ENCODE data around the gene LZTS2.
"Not testable (repeated sequence)": the region's sequence is repeated elsewhere in the genome, so short reads cannot be mapped to it uniquely, and the experiment has no call there.

LZTS2 gene

GRCh38 chr10:101016814-101017213 lies 17.2 kb downstream of the LZTS2 start:
- no peak for DNase-seq

DNA sequence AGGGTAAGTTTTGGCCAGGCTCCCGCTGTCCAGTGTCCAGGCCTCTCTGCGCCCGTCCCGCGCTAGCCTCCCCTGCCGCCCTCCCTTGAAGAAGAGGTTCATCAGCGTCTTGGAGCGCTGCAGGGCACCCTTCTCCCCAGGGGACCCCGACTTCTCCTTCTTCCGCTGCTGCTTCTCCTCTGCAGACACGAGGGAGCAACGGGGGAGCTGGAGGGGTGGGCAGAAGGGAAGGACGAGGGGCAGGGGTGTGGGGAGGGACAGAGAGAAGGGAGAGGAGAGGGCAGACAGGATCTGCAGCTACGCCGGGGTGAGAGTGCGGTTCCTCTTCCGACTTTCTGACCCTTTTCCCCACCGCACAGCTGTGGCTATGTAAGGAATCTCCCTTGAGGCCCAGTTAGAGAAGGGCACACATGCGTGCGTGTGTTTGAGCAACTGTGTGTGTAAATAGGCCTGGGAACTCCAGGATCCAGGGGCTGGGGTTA lies 18.6 kb downstream of the LZTS2 start:
- no peak for DNase-seq

DNA sequence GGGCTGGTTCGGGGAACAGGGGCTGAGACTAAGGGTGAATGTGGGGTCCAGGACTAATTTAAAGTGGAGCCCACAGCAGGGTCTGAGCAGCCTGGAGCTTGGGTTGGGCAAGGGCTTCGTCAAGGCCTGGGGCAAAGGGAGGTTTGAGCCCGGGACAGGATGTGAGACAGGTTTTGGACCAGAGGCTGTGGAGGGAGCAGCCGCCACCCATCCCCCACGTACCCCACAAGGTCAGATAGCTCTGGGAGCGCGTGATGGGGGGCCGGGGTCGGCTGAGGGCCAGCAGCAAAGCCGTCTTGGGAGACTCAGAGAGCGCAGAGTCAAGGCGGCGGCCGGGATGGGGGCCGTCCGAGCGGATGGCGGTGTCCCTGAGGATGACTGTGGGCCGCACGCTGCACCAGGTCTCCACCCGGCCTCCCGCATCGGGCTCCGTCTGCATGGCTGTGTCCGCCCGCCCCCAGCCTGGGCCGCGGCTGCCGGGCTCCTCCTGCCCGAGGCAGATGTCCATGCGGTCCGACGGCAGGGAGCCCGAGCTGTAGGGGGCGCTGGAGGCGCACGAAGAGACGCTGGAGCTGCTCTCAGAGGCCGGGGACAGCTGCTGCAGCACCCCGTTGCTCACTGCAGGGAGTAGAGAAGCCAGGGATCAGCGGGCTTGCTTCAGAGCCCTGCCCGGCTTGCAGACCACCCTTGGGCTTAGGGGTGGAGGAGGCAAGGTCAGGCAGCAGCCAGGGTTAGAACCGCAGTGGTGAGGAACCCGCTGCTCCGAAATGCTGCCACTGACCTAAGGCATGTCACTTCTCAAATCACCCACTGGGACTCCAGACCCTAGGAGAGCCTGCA lies 19.2 kb downstream of the LZTS2 start:
- DNase-seq, result peak; percentile 10

DNA sequence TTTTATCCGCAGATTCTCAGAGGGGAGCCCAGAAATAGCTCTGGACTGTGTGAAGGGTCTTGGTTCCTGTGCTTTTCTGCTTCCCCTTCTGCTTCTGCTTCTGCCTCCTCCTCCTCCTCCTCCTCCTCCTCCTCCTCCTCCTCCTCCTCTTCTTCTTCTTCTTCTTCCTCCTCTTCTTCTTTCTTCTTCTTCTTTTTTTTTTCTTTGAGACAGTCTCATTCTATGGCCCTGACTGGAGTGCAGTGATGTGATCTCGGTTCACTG lies 19.8 kb downstream of the LZTS2 start:
- no peak for DNase-seq

- DNase-seq, result no peak
These were observed 20.9 kb downstream of the LZTS2 start for GRCh38 chr10:101020427-101021075.

GRCh38 chr10:101021239-101021638 lies 21.6 kb downstream of the LZTS2 start:
- no peak for DNase-seq

DNA sequence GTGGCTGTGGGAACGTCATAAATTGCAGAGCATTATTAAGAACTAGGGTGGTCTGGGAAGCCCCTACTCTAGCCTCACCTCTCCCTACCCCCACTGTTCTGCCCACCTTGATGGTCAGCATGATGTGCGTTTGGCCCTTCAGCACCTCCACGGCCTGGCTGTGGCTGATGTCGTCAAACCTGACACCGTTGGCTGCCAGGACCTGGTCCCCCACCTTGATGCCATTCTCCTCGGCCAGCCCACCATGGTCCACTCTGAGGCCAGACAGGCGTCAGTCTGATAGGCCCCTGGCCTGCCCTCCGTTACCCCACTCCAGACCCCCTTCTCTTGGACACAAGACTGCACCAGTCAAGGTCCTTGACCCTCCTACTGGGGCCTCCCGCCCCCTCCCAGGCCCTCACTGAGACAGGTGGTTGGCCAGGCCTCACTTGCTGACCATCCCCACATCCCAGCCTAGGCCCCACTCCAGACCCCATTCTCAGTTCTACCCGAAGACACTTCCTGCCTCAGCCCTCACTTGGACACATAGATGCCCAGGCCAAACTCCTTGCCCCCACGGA lies 22.2 kb downstream of the LZTS2 start:
- DNase-seq, result no peak

- no peak for DNase-seq
These were observed 23.5 kb downstream of the LZTS2 start for GRCh38 chr10:101022967-101023705.

DNA sequence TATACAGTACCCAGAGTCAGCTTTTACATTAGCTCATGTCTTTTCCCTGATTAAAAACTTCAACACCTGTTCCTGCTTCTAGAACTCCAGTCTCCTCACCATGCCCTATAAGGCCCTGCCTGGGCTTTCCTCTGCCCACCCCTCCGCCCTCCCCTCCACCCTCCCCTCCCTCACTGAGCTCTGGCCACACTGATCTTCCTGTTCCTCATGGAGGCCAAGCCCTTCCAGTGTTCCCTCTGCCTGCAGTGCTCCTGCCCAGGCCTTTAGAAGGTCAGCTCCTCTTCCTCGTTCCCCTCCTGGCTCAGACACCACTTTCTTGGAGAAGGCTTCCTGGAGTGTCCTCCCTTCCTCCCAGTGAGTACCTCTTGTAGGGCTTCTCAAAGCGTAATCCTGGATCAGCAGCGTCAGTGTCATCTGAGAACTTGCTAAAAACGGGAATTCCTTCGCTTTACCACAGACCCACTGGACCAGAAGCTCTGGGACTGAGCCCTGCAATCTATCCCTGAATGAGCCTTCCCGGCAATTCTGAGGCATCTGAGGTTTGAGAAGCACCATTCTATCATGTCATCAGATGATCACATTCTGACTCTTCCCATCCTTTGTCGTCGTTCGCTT lies 27.6 kb downstream of the LZTS2 start:
- DNase-seq, result no peak

GRCh38 chr10:101028446-101029337 lies 29.1 kb downstream of the LZTS2 start:
- DNase-seq, result no peak

DNA sequence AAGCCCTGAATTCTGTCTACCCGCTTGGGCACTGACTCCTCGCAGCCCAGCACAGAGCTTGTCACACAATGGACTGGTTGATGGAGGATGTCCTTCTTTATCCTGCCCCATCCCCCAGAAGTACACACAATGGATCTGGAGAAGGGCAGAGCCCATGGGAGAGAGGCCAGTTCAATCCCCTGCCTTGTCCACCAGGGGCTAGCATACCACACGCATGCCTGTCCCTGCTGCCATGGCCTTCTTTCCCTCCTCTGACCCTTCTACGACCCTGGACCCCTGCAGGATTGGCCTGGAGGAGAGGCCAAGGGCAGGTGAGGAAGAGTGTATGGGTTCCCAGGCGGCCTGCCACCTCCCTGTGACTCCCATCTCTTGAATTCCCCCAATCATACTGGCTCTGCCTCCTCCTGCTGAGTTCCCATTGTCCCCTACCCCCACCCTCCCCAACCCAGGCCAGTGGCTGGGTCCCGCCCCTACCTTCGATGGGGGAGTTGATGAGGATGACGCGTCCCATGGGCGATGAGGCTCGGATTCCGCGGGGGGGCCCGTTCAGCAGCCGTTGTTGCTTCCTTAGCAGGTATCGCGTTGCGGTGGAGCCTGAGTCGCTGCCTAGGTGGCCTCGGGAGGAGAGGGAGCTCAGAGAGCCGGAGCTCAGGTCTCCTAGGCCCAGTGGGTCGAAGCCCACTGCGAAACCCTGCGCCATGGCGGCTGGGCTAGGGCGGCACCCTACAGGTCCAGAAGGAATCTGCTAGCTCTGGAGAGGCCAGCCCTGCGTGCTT lies 30.1 kb downstream of the LZTS2 start:
- no peak for DNase-seq

DNA sequence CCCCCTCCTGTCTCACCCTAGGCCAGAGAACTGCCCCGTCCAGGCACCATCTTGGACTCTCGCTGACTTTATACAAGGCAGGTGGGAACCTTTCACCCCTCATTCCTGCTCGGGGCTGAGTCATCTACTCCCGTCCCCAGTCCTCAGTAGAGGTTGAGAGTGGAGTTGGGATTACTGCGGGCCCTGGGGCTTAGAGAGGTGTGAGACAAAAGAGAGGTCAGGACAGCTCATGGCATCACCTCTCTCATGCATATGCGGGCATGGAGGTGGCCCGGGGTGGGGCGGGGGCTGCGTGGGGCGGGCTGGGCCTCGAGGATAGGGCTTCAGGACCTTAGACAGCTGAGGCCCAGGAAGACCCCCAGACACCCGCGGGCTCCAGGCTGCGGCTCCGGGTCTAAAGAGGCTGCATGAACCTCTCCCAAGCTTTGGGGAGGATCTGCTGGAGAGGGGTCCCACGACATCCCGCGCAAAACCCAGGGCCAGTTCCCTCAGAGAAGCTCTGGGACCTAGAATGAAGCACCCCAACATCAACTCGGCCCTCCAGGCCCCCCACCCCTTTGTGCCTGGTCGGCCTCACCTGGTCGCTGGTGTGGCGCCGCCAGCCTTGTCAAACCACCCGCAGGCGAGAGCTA lies 31.0 kb downstream of the LZTS2 start:
- DNase-seq, result no peak

- peak; percentile 36 for DNase-seq
These were observed 31.7 kb downstream of the LZTS2 start, which contains the start of the genes PDZD7 and SFXN3 for GRCh38 chr10:101031128-101031795. Gene PDZD7, minus strand, starts transcription at chr10:101031129. Its CDS starts 910 bp downstream, at chr10:101030219. Gene SFXN3, plus strand, starts transcription at chr10:101031234. Its CDS starts 3,461 bp downstream, at chr10:101034695.

- DNase-seq, result peak; percentile 7
These were observed 32.4 kb downstream of the LZTS2 start for GRCh38 chr10:101031796-101032636.

GRCh38 chr10:101032637-101033224 lies 33.1 kb downstream of the LZTS2 start:
- peak; percentile 16 for DNase-seq

GRCh38 chr10:101033276-101033675 lies 33.7 kb downstream of the LZTS2 start:
- no peak for DNase-seq

DNA sequence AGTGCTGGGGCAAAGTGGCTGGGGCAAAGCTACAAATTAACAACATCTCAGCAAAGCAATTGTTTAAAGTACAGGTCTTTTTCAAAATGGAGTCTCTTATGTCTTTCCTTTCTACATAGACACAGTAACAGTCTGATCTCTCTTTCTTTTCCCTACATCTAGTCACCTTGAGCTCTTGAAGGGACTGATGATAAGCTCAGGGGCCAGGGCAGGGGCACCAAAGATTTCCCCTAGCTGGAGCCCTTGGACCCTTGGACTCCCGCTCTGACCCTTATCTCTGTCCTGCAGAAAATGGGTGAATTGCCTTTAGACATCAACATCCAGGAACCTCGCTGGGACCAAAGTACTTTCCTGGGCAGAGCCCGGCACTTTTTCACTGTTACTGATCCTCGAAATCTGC lies 34.8 kb downstream of the LZTS2 start:
- not testable (repeated sequence) for DNase-seq

DNA sequence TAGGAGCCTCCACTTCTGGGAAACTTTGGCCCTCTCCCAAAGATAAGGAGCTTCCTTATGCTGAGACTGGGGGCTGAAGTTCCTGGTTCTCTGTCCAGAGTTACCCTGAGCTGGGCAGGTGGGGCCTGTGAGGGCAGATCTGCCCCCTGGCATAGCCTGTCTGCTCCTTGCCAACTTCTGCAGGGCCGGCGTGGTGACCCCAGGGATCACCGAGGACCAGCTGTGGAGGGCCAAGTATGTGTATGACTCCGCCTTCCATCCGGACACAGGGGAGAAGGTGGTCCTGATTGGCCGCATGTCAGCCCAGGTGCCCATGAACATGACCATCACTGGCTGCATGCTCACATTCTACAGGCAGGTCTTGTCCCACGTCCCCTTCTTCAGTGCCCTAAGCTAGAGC lies 35.7 kb downstream of the LZTS2 start:
- DNase-seq, result no peak
